SK-N-SH (cell line): Measurements from ENCODE around the gene NCKAP5L. TPM values are rescaled to one million over a fixed set of nuclear protein-coding genes. Genes with fewer than 3 reads are reported as not detected.

Experiments used
- CTCF ChIA-PET: fragments of 300-600, 350-600 bp; formaldehyde crosslinking; extraction: SDS; loops from one replicate; lab custom pipeline; 2021; lab: Yijun Ruan, JAX
- POLR2A ChIA-PET: fragments of 350-600 bp; sonication (Branson Sonifier 250); formaldehyde crosslinking; extraction: SDS; loops from one replicate; lab custom pipeline; 2020; ENCODE audit warnings: antibody characterized with exemption, inconsistent platforms; lab: Yijun Ruan, JAX
- DNase-seq: peaks from one replicate; pipeline ENCODE4 v3.0.0; 2012
- H2AFZ ChIP-seq: fragments of 200-600 bp; sonication (generic); 2 replicates; pipeline ENCODE4 v1.8.1; 2016; ENCODE audit warnings: antibody characterized with exemption, mild to moderate bottlenecking, low read depth
- H3F3A ChIP-seq: fragments of 200-600 bp; sonication (generic); replicated peaks from 2 replicates; pipeline ENCODE3; 2016; ENCODE audit warnings: antibody characterized with exemption, mild to moderate bottlenecking; ENCODE audit not compliant: insufficient read depth
- H3K27ac ChIP-seq, 2 experiments: fragments of 200-500 bp in 1 of 2; fragments of 200-600 bp in 1 of 2; sonication (Bioruptor generic) in 1 of 2; sonication (generic), shearing (Covaris generic) in 1 of 2; 2 replicates each; pipeline versions ENCODE4 v1.5.1 to v1.6.1; 2014 to 2016; ENCODE audit warnings: low read depth in 2 of 2, inconsistent platforms in 1 of 2, low read length in 1 of 2, mild to moderate bottlenecking in 1 of 2, mixed read lengths in 1 of 2
- H3K27me3 ChIP-seq: fragments of 200-600 bp; sonication (generic), shearing (Covaris generic); 2 replicates; pipeline ENCODE4 v1.6.1; 2016; ENCODE audit warnings: mixed run types; ENCODE audit not compliant: insufficient read depth
- H3K36me3 ChIP-seq, 2 experiments: fragments of 200-500 bp in 1 of 2; fragments of 200-600 bp in 1 of 2; sonication (Bioruptor generic) in 1 of 2; sonication (generic) in 1 of 2; replicated peaks in 1 of 2; 2 replicates each; pipeline versions ENCODE3 to v1.5.1; 2014 to 2016; ENCODE audit warnings: low read length in 1 of 2, mild to moderate bottlenecking in 1 of 2; ENCODE audit not compliant: insufficient read depth in 2 of 2, control insufficient read depth in 1 of 2
- H3K4me1 ChIP-seq, 2 experiments: fragments of 200-500 bp in 1 of 2; fragments of 200-600 bp in 1 of 2; sonication (Bioruptor generic) in 1 of 2; sonication (generic), shearing (Covaris generic) in 1 of 2; 2 replicates each; pipeline versions ENCODE4 v1.5.1 to v1.6.1; 2014 to 2016; ENCODE audit warnings: low read depth in 1 of 2, low read length in 1 of 2, mixed run types in 1 of 2; ENCODE audit not compliant: insufficient read depth in 2 of 2, control insufficient read depth in 1 of 2
- H3K4me2 ChIP-seq: fragments of 200-600 bp; sonication (generic), shearing (Covaris generic); 2 replicates; pipeline ENCODE4 v1.6.1; 2017; ENCODE audit warnings: mixed run types
- H3K4me3 ChIP-seq, 2 experiments: fragments of 200-500 bp in 1 of 2; fragments of 200-600 bp in 1 of 2; sonication (Bioruptor generic) in 1 of 2; sonication (generic), shearing (Covaris generic) in 1 of 2; 2 replicates each; pipeline versions ENCODE4 v1.5.1 to v1.8.1; 2014 to 2016; ENCODE audit warnings: low read depth in 2 of 2, inconsistent platforms in 1 of 2, low read length in 1 of 2, mild to moderate bottlenecking in 1 of 2, mixed read lengths in 1 of 2, moderate library complexity in 1 of 2
- H3K79me2 ChIP-seq: fragments of 200-600 bp; sonication (generic); 2 replicates; pipeline ENCODE4 v1.8.1; 2017; ENCODE audit warnings: mild to moderate bottlenecking; ENCODE audit not compliant: insufficient read depth
- H3K9ac ChIP-seq: fragments of 200-600 bp; sonication (generic); 2 replicates; pipeline ENCODE4 v1.6.1; 2017; ENCODE audit warnings: mixed run types
- H3K9me2 ChIP-seq: fragments of 200-600 bp; sonication (generic); 2 replicates; pipeline ENCODE4 v1.6.1; 2017; ENCODE audit warnings: mixed run types
- H3K9me3 ChIP-seq: fragments of 200-600 bp; sonication (generic); 2 replicates; pipeline ENCODE4 v1.6.1; 2017; ENCODE audit warnings: mixed run types, mild to moderate bottlenecking, moderate library complexity
- H4K20me1 ChIP-seq: fragments of 200-600 bp; sonication (generic); 2 replicates; pipeline ENCODE4 v1.6.1; 2017; ENCODE audit warnings: mild to moderate bottlenecking, mixed run types; ENCODE audit not compliant: insufficient read depth
- FOXJ3 ChIP-seq: sonication (generic); formaldehyde crosslinking; IDR thresholded peaks from 2 replicates; pipeline ENCODE4 v1.5.1; 2020; ENCODE audit warnings: mild to moderate bottlenecking, missing genetic modification reagents
- JUND ChIP-seq: IDR thresholded peaks from 2 replicates; pipeline ENCODE4 v1.4.0; 2012
- MXI1 ChIP-seq: IDR thresholded peaks from 2 replicates; pipeline ENCODE4 v1.6.1; 2012; ENCODE audit warnings: mild to moderate bottlenecking, low read depth, low read length, improper control_type of control experiment
- NFIC ChIP-seq: IDR thresholded peaks from 2 replicates; pipeline ENCODE4 v1.4.0; 2012; ENCODE audit warnings: borderline replicate concordance
- RFX5 ChIP-seq: IDR thresholded peaks from 2 replicates; pipeline ENCODE4 v1.6.1; 2012; ENCODE audit warnings: mild to moderate bottlenecking, improper control_type of control experiment, low read length
- WGBS: methylation state at CpG from one replicate; pipeline ENCODE4 v1.1.6; 2017; ENCODE audit warnings: low lambda C conversion rate; 5-methylcytosine and 5-hydroxymethylcytosine counted together
- polyA plus RNA-seq, 3 experiments: library from polyadenylated mRNA; depleted of rRNA; stranded (reverse); fragments of >200 nt; gene quantifications; 2 replicates each; pipeline ENCODE4 v1.2.3, GENCODE V29; 2012
- small RNA-seq, 7 experiments: library from RNA; depleted of rRNA; stranded (forward); fragments of <200 nt; gene quantifications; one replicate each; pipeline ENCODE3, GENCODE V24; 2012
- TF ChIP-seq, protein P1 (sequence below): fragments of 150-350 bp; IDR thresholded peaks from 2 replicates; pipeline ENCODE4 v1.6.1; 2017; ENCODE audit warnings: antibody characterized with exemption, low read length, low read depth, borderline replicate concordance
- TF ChIP-seq, protein P2 (sequence below): fragments of 200-600 bp; sonication (generic); IDR thresholded peaks from 2 replicates; pipeline ENCODE4 v1.6.1; 2017; ENCODE audit warnings: antibody characterized with exemption, mild to moderate bottlenecking, moderate library complexity
- TF ChIP-seq, protein P3 (sequence below): IDR thresholded peaks from 2 replicates; pipeline ENCODE4 v1.4.0; 2012; ENCODE audit warnings: low read depth

Gene NCKAP5L
- polyA plus RNA-seq, 1 of the 3 experiments (the other 2 are of a cell fraction) = 8.9 TPM

DNA sequence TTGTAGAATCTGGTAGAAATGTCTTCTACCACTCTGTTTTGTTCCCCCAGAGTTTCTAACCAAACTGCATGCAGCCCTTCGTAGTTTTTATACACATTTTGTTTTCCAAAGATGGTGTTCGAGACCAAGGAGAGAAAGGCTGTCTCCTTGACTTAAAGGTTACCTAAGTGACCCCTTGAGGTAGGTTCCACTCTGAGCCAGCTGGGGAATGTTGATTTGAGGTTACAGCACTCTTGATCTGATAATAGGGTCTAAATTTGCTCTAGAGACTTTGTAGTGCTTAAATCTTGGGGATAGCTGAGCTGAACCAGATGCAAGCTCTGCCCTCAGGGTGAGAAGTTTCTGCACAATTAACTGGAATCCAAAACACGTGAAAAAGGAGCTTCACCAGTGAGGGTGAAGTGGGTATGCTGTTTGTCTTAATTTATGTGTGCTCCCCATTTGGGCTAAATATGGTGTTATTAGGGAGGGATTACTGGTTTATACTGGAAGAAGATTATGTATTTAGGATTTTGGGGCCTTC, 83.8 kb downstream of the NCKAP5L start (continued):
- TF ChIP-seq, protein P1, sequence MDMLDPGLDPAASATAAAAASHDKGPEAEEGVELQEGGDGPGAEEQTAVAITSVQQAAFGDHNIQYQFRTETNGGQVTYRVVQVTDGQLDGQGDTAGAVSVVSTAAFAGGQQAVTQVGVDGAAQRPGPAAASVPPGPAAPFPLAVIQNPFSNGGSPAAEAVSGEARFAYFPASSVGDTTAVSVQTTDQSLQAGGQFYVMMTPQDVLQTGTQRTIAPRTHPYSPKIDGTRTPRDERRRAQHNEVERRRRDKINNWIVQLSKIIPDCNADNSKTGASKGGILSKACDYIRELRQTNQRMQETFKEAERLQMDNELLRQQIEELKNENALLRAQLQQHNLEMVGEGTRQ = no peak
- no peak for TF ChIP-seq RFX5
- TF ChIP-seq, protein P2, sequence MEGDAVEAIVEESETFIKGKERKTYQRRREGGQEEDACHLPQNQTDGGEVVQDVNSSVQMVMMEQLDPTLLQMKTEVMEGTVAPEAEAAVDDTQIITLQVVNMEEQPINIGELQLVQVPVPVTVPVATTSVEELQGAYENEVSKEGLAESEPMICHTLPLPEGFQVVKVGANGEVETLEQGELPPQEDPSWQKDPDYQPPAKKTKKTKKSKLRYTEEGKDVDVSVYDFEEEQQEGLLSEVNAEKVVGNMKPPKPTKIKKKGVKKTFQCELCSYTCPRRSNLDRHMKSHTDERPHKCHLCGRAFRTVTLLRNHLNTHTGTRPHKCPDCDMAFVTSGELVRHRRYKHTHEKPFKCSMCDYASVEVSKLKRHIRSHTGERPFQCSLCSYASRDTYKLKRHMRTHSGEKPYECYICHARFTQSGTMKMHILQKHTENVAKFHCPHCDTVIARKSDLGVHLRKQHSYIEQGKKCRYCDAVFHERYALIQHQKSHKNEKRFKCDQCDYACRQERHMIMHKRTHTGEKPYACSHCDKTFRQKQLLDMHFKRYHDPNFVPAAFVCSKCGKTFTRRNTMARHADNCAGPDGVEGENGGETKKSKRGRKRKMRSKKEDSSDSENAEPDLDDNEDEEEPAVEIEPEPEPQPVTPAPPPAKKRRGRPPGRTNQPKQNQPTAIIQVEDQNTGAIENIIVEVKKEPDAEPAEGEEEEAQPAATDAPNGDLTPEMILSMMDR = no peak
- TF ChIP-seq NFIC = no peak
- TF ChIP-seq MXI1 = no peak
- TF ChIP-seq FOXJ3 = no peak

GRCh38 chr12:49741882-49742620, 86.2 kb downstream of the NCKAP5L start:
- Histone ChIP-seq H3F3A (peaks cover 10% of the 10 kb centered on the region), H3K4me1 (peaks cover 13% of the 10 kb centered on the region in 2 experiments), H3K79me2 (peaks cover 53% of the 10 kb centered on the region), H3K9ac (peak overlapping the region; percentile 93), H3K9me2 (no peaks in the 10 kb centered on the region), H3K4me3 (peak overlapping the region; percentile 90 to 94), H3K27me3 (no peaks in the 10 kb centered on the region), H3K4me2 (peak overlapping the region; percentile 87), H3K27ac (peak overlapping the region; percentile 96 to 98), H2AFZ (peak overlapping the region; percentile 50; the same call in 1 of the 2 replicates), H3K36me3 (peaks cover 5 to 14% of the 10 kb centered on the region in 2 experiments), H4K20me1 (peaks cover 54% of the 10 kb centered on the region), H3K9me3 (no peaks in the 10 kb centered on the region)
- peak; percentile 67 for DNase-seq
- WGBS = 2% methylated on average over 28 of the region's 35 CpGs
- ChIA-PET POLR2A (interaction anchor here (0.6 to 1.8 kb wide), 21 partner anchors 10 to 370 kb away, joined by 3 to 20 read pairs (median 5); partner anchors contain the start of genes COX14, FMNL3, NCKAP5L and PRPF40B), CTCF (interaction anchor here (0.6 to 2.2 kb wide), 46 partner anchors 8 to 369 kb away, joined by 3 to 22 read pairs (median 4); partner anchors contain the start of genes BCDIN3D and PRPF40B)
- TF ChIP-seq MXI1 (0 out of 2 replicates have a peak, but pooled peaks have one; percentile 6), FOXJ3 (no peak), NFIC (peak; percentile 5; the same call in 1 of the 2 replicates), JUND (no peak)
- TF ChIP-seq, protein P3, sequence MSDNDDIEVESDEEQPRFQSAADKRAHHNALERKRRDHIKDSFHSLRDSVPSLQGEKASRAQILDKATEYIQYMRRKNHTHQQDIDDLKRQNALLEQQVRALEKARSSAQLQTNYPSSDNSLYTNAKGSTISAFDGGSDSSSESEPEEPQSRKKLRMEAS = 0 out of 2 replicates have a peak, but pooled peaks have one; percentile 45

Small RNA genes within 50 kb of the gene (small RNA-seq; reads per million reads assigned to genes)
- 0 reads per million in 7 experiments for gene LSM6P2

Other genes starting within 250 kb of the NCKAP5L start
- gene FAM186B, start 222.8 kb downstream of the NCKAP5L start, polyA plus RNA-seq (2012; rRNA removed) = 0.16 and 0.24 TPM in 2 replicates
- 24.3 and 27.0 TPM in 2 replicates for gene PRPF40B, start 204.9 kb downstream of the NCKAP5L start, polyA plus RNA-seq (2012; rRNA removed)
- gene FMNL3, start 121.0 kb downstream of the NCKAP5L start, polyA plus RNA-seq (2012; rRNA removed) = 10.2 and 13.1 TPM in 2 replicates
- gene TMBIM6, start 86.9 kb downstream of the NCKAP5L start, polyA plus RNA-seq (2012; rRNA removed) = 290 and 360 TPM in 2 replicates
- gene BCDIN3D, start 14.7 kb upstream of the NCKAP5L start, polyA plus RNA-seq (2012; rRNA removed) = 2.3 and 3.8 TPM in 2 replicates
- gene FAIM2, start 75.5 kb upstream of the NCKAP5L start, polyA plus RNA-seq (2012; rRNA removed) = 6.3 and 11.3 TPM in 2 replicates
- gene AQP2, start 122.3 kb upstream of the NCKAP5L start, polyA plus RNA-seq (2012; rRNA removed) = not detected in 2 replicates
- gene AQP5, start 133.5 kb upstream of the NCKAP5L start, polyA plus RNA-seq (2012; rRNA removed) = 0.08 and 0.10 TPM in 2 replicates
- 0.10 and 0.21 TPM in 2 replicates for gene AQP6, start 144.5 kb upstream of the NCKAP5L start, polyA plus RNA-seq (2012; rRNA removed)
- 21.5 and 23.4 TPM in 2 replicates for gene RACGAP1, start 197.1 kb upstream of the NCKAP5L start, polyA plus RNA-seq (2012; rRNA removed)
- 24.3 and 28.4 TPM in 2 replicates for gene ASIC1, start 229.2 kb upstream of the NCKAP5L start, polyA plus RNA-seq (2012; rRNA removed)